ENCODE measurements around the gene ZNF513. TPM values are rescaled to one million over a fixed set of nuclear protein-coding genes. Genes with fewer than 3 reads are reported as not detected.

ZNF513 gene
- total and polyA plus RNA-seq, 2 donors (not counting 1 experiment from before 2014, with no cell fraction given), result 29.0 to 36.8 TPM

DNA sequence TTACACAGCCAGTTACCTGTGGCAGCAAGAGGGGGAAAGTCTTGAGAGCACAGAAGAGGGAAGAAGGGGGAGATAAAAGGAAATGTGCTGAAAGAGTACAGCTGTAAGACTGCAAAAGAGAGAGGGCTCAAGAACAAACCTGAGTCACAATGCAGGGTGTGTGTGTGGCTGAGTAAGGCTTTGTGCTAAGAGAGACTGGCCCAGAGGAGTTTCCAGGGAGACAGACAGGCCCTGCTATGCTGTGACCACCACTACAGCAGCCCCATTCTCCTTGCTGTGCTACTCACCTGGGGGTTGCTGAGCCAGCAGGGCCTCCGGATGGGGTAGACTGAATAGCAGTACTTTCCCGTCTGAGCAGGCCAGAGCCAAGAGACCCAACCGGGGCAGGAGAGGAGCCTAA lies 45.2 kb downstream of the ZNF513 start:
- H3K9me3 Mint-ChIP-seq (ENCODE audit: insufficient read depth), result no peaks in the 10 kb centered on the region
- H3K27ac Mint-ChIP-seq, result no peak overlapping the region
- intact Hi-C loops (cut with micrococcal nuclease), result no loop called here
- ChIA-PET CTCF (no interaction called here), POLR2A (no interaction called here)
- no peaks in the 10 kb centered on the region for H3K27me3 Mint-ChIP-seq
- Histone ChIP-seq H3K9me3 (ENCODE audit: control extremely low read depth in 1 of 3, control insufficient read depth in 2 of 3, insufficient read depth in 1 of 3, low read length in 2 of 3) (no peaks in the 10 kb centered on the region), H3K27me3 (replicated peaks in 1 of 4; ENCODE audit: control extremely low read depth in 1 of 4, control insufficient read depth in 3 of 4, insufficient read depth in 4 of 4, low read length in 3 of 4) (no peaks in the 10 kb centered on the region), H4K20me1 (ENCODE audit: control insufficient read depth, insufficient read depth, low read length, poor library complexity, severe bottlenecking) (no peaks in the 10 kb centered on the region), H2AFZ (ENCODE audit: insufficient read depth, low read depth, low read length, poor library complexity, severe bottlenecking) (no peak overlapping the region), H3K9ac (ENCODE audit: low read length) (no peak overlapping the region), H3K79me2 (ENCODE audit: control insufficient read depth, insufficient read depth, low read length) (no peaks in the 10 kb centered on the region), H3K36me3 (replicated peaks in 1 of 2; ENCODE audit: control extremely low read depth in 1 of 2, control insufficient read depth in 1 of 2, extremely low read depth in 1 of 2, insufficient read depth in 2 of 2, low read length in 1 of 2) (peaks cover 20 to 52% of the 10 kb centered on the region in 2 experiments), H3K4me1 (ENCODE audit: control insufficient read depth in 2 of 2, insufficient read depth in 2 of 2, low read length in 2 of 2) (no peaks in the 10 kb centered on the region), H3K4me2 (replicated peaks; ENCODE audit: low read depth, low read length, poor library complexity, severe bottlenecking) (no peak overlapping the region), H3K27ac (ENCODE audit: low read length in 2 of 2) (no peak overlapping the region), H3K4me3 (ENCODE audit: control extremely low read depth in 1 of 5, extremely low read depth in 1 of 5, insufficient read depth in 1 of 5, low read depth in 2 of 5, low read length in 4 of 5) (no peak overlapping the region)
- H3K4me1 Mint-ChIP-seq, result no peaks in the 10 kb centered on the region
- WGBS (ENCODE audit: insufficient coverage), result no CpG with 5 or more reads among the region's 3 CpGs
- no peak overlapping the region for H3K4me3 Mint-ChIP-seq
- TF ChIP-seq EZH2 (IDR thresholded peaks at IDR 0.05; ENCODE audit: borderline replicate concordance, insufficient read depth, low read depth, low read length, poor library complexity, severe bottlenecking), result no peak
- TF ChIP-seq, protein P1, sequence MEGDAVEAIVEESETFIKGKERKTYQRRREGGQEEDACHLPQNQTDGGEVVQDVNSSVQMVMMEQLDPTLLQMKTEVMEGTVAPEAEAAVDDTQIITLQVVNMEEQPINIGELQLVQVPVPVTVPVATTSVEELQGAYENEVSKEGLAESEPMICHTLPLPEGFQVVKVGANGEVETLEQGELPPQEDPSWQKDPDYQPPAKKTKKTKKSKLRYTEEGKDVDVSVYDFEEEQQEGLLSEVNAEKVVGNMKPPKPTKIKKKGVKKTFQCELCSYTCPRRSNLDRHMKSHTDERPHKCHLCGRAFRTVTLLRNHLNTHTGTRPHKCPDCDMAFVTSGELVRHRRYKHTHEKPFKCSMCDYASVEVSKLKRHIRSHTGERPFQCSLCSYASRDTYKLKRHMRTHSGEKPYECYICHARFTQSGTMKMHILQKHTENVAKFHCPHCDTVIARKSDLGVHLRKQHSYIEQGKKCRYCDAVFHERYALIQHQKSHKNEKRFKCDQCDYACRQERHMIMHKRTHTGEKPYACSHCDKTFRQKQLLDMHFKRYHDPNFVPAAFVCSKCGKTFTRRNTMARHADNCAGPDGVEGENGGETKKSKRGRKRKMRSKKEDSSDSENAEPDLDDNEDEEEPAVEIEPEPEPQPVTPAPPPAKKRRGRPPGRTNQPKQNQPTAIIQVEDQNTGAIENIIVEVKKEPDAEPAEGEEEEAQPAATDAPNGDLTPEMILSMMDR (IDR thresholded peaks at IDR 0.05), result no peak
- DNase-seq (no peak), ATAC-seq (ENCODE audit: low read depth) (no peak)

Other genes with a start within 250 kb of the ZNF513 start
- gene PREB, start 246.1 kb downstream of the ZNF513 start, total RNA-seq, result 44.6 and 46.0 TPM in 2 replicates
- 63.9 and 88.9 TPM in 2 replicates for gene PREB, start 246.1 kb downstream of the ZNF513 start, polyA plus RNA-seq
- gene PRR30, start 241.3 kb downstream of the ZNF513 start, total RNA-seq, result not detected in 2 replicates
- gene PRR30, start 241.3 kb downstream of the ZNF513 start, polyA plus RNA-seq, result not detected in 2 replicates
- gene TCF23, start 231.7 kb downstream of the ZNF513 start, total RNA-seq, result 0.10 TPM in 1 of 2 replicates, not detected in the other
- not detected in 2 replicates for gene TCF23, start 231.7 kb downstream of the ZNF513 start, polyA plus RNA-seq
- gene ATRAID, start 168.7 kb downstream of the ZNF513 start, total RNA-seq, result 88.8 and 89.9 TPM in 2 replicates
- gene ATRAID, start 168.7 kb downstream of the ZNF513 start, polyA plus RNA-seq, result 106 and 117 TPM in 2 replicates
- 46.1 and 50.8 TPM in 2 replicates for gene SLC5A6, start 168.5 kb downstream of the ZNF513 start, total RNA-seq
- gene SLC5A6, start 168.5 kb downstream of the ZNF513 start, polyA plus RNA-seq, result 52.6 and 82.3 TPM in 2 replicates
- 35.6 and 36.0 TPM in 2 replicates for gene CAD, start 163.4 kb downstream of the ZNF513 start, total RNA-seq
- gene CAD, start 163.4 kb downstream of the ZNF513 start, polyA plus RNA-seq, result 29.0 and 48.5 TPM in 2 replicates
- gene SLC30A3, start 117.7 kb downstream of the ZNF513 start, total RNA-seq, result not detected in 2 replicates
- gene SLC30A3, start 117.7 kb downstream of the ZNF513 start, polyA plus RNA-seq, result 0.07 and 0.09 TPM in 2 replicates
- gene DNAJC5G, start 105.3 kb downstream of the ZNF513 start, total RNA-seq, result 0.39 TPM in 1 of 2 replicates, not detected in the other
- not detected in 2 replicates for gene DNAJC5G, start 105.3 kb downstream of the ZNF513 start, polyA plus RNA-seq
- gene TRIM54, start 98.3 kb downstream of the ZNF513 start, total RNA-seq, result not detected in 2 replicates
- gene TRIM54, start 98.3 kb downstream of the ZNF513 start, polyA plus RNA-seq, result not detected in 2 replicates
- gene UCN, start 72.3 kb downstream of the ZNF513 start, total RNA-seq, result 2.7 and 3.6 TPM in 2 replicates
- gene UCN, start 72.3 kb downstream of the ZNF513 start, polyA plus RNA-seq, result 4.3 and 4.5 TPM in 2 replicates
- gene MPV17, start 57.6 kb downstream of the ZNF513 start, total RNA-seq, result 103 and 111 TPM in 2 replicates
- 137 and 148 TPM in 2 replicates for gene MPV17, start 57.6 kb downstream of the ZNF513 start, polyA plus RNA-seq
- gene GTF3C2, start 24.0 kb downstream of the ZNF513 start, total RNA-seq, result 114 and 121 TPM in 2 replicates
- gene GTF3C2, start 24.0 kb downstream of the ZNF513 start, polyA plus RNA-seq, result 84.8 and 91.4 TPM in 2 replicates
- 50.5 and 56.7 TPM in 2 replicates for gene EIF2B4, start 10.4 kb downstream of the ZNF513 start, total RNA-seq
- 33.8 and 47.7 TPM in 2 replicates for gene EIF2B4, start 10.4 kb downstream of the ZNF513 start, polyA plus RNA-seq
- 158 and 162 TPM in 2 replicates for gene SNX17, start 10.1 kb downstream of the ZNF513 start, total RNA-seq
- 79.6 and 103 TPM in 2 replicates for gene SNX17, start 10.1 kb downstream of the ZNF513 start, polyA plus RNA-seq
- gene PPM1G, start 28.9 kb upstream of the ZNF513 start, total RNA-seq, result 45.5 and 48.9 TPM in 2 replicates
- gene PPM1G, start 28.9 kb upstream of the ZNF513 start, polyA plus RNA-seq, result 23.7 and 27.1 TPM in 2 replicates
- gene NRBP1, start 47.9 kb upstream of the ZNF513 start, total RNA-seq, result 109 and 115 TPM in 2 replicates
- 69.2 and 105 TPM in 2 replicates for gene NRBP1, start 47.9 kb upstream of the ZNF513 start, polyA plus RNA-seq
- 15.0 and 16.5 TPM in 2 replicates for gene KRTCAP3, start 61.6 kb upstream of the ZNF513 start, total RNA-seq
- 8.6 TPM in 2 replicates for gene KRTCAP3, start 61.6 kb upstream of the ZNF513 start, polyA plus RNA-seq
- gene IFT172, start 109.0 kb upstream of the ZNF513 start, total RNA-seq, result 33.3 and 41.0 TPM in 2 replicates
- gene IFT172, start 109.0 kb upstream of the ZNF513 start, polyA plus RNA-seq, result 20.1 and 21.4 TPM in 2 replicates
- not detected in 2 replicates for gene FNDC4, start 114.5 kb upstream of the ZNF513 start, total RNA-seq
- 0.17 and 0.31 TPM in 2 replicates for gene FNDC4, start 114.5 kb upstream of the ZNF513 start, polyA plus RNA-seq
- gene GCKR, start 116.1 kb upstream of the ZNF513 start, total RNA-seq, result not detected in 2 replicates
- gene GCKR, start 116.1 kb upstream of the ZNF513 start, polyA plus RNA-seq, result not detected in 2 replicates
- gene ZNF512, start 202.3 kb upstream of the ZNF513 start, total RNA-seq, result 65.2 and 72.3 TPM in 2 replicates
- gene ZNF512, start 202.3 kb upstream of the ZNF513 start, polyA plus RNA-seq, result 26.4 and 33.3 TPM in 2 replicates
- 1.3 and 2.2 TPM in 2 replicates for gene CCDC121, start 248.3 kb upstream of the ZNF513 start, total RNA-seq
- 0.65 and 0.95 TPM in 2 replicates for gene CCDC121, start 248.3 kb upstream of the ZNF513 start, polyA plus RNA-seq
- 26.0 and 27.8 TPM in 2 replicates for gene GPN1, start 248.3 kb upstream of the ZNF513 start, total RNA-seq
- 17.4 and 17.5 TPM in 2 replicates for gene GPN1, start 248.3 kb upstream of the ZNF513 start, polyA plus RNA-seq